Fibroblast of skin of left quadriceps (primary cell): ENCODE results near the gene HRAS.
A peak's percentile ranks its signal among the peaks of the same experiment; 100 is the strongest.

Experiments used
- DNase-seq, 2 experiments: peaks; one replicate each; pipeline ENCODE4 v3.0.0-alpha.2; 2013; ENCODE audit warnings: low read depth in 2 of 2

Gene HRAS

DNA sequence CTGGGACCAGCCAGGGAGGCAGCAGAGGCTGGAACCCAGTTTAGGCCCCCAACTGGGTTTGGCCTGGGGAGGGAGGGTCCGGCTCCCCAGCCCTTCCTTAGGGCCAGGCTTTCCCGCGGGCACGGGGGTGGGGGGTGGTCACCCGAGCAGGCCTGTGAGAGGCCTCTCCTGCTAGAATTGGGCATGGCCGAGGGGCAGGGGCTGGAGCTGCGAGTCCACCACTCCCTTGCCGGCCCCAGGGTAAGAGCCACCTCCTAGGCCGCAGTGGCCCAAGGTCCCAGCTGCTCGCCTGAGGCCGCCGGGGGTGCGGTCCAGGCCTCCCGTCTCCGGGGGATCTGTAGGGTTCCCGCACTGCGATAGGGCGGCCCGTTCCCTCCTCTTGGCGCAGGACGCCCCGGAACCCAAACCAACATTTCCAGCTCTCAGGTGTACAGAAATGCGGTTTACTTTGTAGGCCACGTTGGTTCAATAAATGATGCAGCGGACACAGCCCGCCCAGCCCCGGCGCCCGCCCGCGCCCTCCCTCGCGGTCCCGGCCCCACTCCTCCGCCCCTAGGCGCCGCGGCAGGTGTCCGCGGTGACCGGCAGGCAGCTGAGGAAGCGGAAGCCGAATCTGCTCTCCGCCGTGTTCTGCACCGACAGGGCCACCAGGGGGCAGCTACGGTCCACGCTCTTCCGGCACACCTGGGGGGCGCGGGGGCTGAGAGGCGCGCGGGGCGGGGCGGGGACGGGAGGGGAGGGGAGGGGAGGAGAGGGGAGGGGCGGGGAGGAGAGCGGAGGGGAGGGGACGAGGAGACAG, 19.3 kb upstream of the HRAS start:
- DNase-seq: no peak

- no peak for DNase-seq
These were observed 18.6 kb upstream of the HRAS start for GRCh38 chr11:553988-554340.

- DNase-seq: no peak
These were observed 18.0 kb upstream of the HRAS start for GRCh38 chr11:553083-553987.

GRCh38 chr11:551596-551995, 16.2 kb upstream of the HRAS start:
- no peak for DNase-seq

DNA sequence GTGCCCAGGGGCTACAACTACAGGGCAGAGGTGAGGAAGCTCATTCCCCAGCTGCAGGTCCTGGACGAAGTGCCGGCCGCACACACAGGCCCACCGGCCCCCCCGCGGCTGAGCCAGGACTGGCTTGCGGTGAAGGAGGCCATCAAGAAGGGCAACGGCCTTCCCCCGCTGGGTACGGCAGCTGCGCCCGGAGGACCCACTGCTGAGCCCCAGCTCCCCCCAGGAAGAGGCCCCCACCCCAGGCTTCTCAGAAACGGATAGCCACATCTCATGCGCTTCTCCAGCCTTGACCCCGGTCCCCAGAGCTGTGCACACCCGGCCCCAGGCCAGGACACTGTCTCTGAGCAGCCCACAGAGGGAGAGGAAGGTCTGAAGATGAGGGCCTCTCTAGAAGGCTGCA, 15.8 kb upstream of the HRAS start:
- DNase-seq: no peak

DNA sequence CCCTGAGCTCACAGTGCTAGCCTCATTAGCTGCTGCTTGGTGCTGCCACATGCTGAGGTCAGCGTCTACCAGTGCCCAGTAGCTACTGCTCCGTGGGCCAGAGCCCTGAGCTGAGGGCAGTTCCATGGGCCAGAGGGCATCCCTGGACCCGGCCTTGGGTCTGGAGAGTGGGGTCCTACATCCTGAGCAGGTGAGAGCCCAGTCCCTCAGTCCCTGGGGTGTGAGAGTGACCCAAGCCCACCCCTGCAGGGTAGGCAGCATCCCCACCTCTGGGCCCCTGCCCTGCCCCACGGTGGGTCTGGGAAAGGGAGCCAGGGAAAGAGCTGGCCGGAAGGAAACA, 15.3 kb upstream of the HRAS start:
- no peak for DNase-seq

- DNase-seq: no peak
These were observed 14.8 kb upstream of the HRAS start for GRCh38 chr11:550021-550745.

- DNase-seq: no peak
These were observed 13.6 kb upstream of the HRAS start for GRCh38 chr11:548700-549603.

DNA sequence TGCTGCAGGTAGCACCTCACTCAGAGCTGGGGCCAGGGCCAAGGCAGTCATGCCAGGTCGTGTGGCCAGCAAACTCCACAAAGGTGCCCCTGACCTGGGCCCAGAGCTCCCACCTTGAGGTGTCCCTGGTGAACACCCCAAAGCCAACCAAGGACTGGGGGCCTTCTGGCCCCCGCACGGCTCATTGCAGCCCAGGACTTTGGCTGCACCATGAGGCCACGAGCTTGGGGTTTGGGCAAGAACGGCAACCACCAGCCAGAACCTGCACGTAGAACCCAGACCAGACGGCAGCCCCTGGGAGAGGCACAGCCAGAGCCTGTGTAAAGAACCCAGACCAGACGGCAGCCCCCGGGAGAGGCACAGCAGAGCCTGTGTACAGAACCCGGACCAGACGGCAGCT, 9.8 kb upstream of the HRAS start:
- DNase-seq: no peak

GRCh38 chr11:544817-545166, 9.4 kb upstream of the HRAS start:
- no peak for DNase-seq

GRCh38 chr11:541433-541885, 6.1 kb upstream of the HRAS start:
- no peak for DNase-seq

DNA sequence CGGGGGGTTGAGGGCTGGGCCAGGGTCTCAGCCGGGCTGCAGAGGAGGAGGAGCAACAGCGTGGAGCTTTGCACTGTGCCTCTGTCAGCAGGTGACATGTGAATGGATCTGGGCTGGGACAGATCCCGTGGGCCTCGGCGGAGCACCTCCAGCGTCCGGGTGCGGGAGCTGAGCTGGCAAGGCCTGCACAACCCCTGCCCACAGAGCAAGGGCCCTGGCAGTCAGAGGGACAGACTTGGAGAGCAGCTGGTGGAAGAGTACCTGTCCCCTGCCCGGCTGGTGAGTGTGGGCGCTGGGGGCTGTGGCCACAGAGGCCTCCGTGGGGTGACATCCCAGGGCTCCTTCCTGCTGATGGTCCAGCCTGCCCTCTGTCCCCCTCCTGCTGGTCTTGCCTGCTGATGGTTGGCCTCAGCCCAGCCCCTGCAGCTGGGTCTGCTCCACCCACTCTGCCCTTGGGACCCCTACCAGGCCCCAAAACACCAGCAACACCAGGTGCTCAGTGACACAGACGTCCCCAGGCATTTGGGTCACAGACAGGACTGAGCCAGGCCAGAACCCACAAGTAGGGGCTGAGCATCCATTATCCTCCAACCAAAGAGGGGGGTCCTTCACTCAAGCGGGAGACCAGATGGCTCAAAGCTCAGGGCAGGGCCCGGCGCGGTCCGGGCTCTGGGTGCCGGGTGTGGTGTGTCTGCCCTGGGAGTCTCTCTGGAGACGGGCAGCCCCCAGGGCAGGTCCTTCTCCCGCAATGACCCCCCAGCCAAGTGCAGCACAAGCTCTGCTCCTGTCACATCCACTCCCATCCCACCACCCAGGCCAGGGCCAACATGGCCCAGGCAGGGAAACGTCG, 5.4 kb upstream of the HRAS start:
- DNase-seq: no peak

- no peak for DNase-seq
These were observed 4.7 kb upstream of the HRAS start for GRCh38 chr11:539971-540481.

GRCh38 chr11:538431-539051, 3.2 kb upstream of the HRAS start:
- no peak for DNase-seq

DNA sequence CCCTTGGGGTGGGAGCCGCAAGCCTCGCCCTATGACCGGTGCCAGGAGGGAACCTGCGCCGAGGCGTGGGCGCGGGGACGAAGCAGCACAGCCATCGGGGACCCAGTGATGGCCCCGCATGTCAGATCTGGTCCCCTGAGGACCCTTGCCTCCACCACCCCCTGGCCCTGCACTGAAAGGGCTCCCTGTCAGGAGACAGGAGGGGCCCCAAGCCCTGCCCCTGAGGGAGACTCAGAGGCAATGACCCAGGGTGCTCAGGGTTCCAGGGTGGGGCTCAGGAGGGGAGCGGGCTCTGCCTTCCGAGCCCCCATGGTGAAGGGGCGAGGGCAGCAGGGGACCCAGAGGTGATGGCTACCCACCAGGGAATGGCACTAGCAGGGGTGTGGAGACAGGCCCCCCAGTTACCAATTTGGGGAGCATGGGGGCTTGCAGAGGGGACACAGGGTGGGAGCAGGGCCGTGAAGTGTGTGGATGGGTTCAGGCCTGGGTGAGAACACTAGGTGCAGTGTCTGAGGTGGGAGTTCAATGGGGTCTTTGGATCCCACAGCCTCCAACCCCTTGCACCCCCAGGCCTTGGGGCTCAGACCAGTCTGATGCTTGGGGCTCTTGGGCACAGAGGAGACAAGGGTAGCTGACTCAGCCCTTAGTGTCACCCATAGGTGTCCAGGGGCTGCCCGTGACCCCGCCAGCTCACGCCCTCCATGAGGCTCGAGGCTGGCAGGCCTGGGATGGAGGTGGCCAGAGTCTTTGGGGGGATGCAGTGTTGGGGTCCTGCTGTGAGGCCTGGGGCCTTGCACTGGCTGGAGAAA, 2.5 kb upstream of the HRAS start:
- no peak for DNase-seq

DNA sequence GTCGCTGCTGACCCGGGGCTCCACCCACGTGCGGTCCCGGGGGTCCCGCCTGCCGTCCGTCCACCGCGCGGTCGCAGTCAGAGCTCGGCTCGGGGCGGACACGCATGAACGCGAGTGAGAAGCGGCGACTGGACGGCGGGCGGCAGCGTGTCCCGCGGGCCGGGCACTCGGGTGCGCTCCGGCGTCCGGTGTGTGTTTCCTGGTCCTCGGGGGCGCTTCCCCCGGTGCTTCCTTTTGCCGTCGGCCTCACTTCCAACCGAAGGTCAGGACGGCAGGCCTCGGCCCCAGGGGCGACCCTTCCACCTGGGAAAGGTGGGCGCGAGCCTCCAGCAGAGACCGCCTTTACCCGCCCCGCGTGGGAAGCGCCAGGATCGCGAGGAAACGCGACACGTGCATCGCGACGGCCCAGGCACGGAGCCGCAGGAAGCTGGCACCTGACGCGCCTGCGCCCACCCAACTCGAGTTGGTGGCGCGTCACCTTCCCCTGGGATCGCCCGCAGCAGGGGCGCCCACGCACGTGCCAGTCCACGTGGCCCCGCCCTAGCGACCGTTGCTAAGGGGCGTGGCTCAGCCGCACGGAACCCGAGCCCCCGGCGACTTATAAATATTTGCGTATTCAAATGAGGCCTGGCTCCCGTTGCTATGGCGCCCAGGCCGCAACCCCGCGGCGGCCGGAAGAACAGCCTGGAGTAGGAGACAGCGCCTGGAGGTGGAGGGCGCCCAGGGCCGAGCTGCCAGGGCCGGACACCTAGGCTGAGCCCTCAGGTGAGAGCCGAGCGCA, 1.7 kb upstream of the HRAS start, which contains the start of gene LRRC56:
TSS of gene LRRC56 (plus strand) at position 687 of the 781 bp plus-strand sequence. CDS start 3,158 bp downstream, outside the sequence.
- DNase-seq: peak; percentile 46 to 47

DNA sequence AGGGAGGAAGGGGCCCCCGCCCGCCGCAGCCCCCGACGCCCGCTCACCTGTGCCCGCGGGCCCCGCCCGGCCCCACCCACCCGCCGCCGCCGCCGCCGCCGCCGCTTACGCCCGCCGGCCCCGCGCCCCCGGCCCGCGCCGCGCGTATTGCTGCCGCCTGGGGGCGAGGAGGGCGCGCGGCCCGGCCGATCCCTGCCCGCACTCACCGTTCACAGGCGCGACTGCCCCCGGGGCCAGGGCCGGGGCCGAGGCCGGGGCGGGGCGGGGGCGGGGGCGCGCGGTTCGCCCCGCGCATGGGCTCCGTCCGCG, 212 bp downstream of the HRAS start:
- DNase-seq: no peak
